ENCODE results near the gene CD3D.

DNA sequence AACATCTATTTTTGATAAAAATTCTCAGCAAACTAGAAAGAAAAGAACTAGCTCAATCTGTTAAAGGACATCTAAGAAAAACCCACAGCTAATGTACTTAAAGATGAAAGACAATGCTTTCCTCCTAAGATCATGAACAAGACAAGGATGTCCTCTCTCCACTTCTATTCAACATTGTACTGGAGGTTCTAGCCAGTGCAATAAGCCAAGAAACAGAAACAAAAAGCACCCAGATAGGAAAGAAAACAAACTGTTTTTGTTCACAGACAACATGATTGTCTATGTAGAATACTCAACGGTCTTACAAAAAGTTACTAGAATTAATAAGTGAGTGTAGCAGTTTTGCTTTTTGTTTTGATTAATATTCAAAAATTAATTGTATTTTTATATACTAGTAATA is 7.8 kb downstream of the CD3D start:
- TF ChIP-seq CTCF (conservative IDR thresholded peaks at IDR 0.05; ENCODE audit: low read depth, low read length) (no peak), CHD1 (IDR thresholded peaks at IDR 0.05; ENCODE audit: low read depth, low read length) (no peak), POLR2A (IDR thresholded peaks at IDR 0.05; ENCODE audit: low read depth, low read length) (no peak), NFE2L2 (IDR thresholded peaks at IDR 0.05; ENCODE audit: low read depth, low read length) (no peak), USF2 (IDR thresholded peaks at IDR 0.05; ENCODE audit: low read depth, low read length) (no peak)
